KOPT-K1 (cell line): ENCODE measurements around the gene HPS4.
"Not testable (repeated sequence)": the region's sequence is repeated elsewhere in the genome, so short reads cannot be mapped to it uniquely, and the experiment has no call there.

Source experiments
- H3K27ac ChIP-seq: fragments of 200-600 bp; sonication (generic); 2 replicates; pipeline ENCODE4 v1.5.1; 2016; ENCODE audit warnings: antibody characterized with exemption, mild to moderate bottlenecking, low read depth, low read length; ENCODE audit not compliant: poor library complexity, severe bottlenecking
- H3K36me3 ChIP-seq: fragments of 200-600 bp; sonication (generic); 2 replicates; pipeline ENCODE4 v1.5.1; 2017; ENCODE audit warnings: antibody characterized with exemption, mild to moderate bottlenecking, low read length, moderate library complexity; ENCODE audit not compliant: insufficient read depth
- H3K9me3 ChIP-seq: fragments of 200-600 bp; sonication (generic); 2 replicates; pipeline ENCODE4 v1.5.1; 2017; ENCODE audit warnings: antibody characterized with exemption, low read length, mild to moderate bottlenecking; ENCODE audit not compliant: insufficient read depth, poor library complexity, severe bottlenecking

HPS4 gene

GRCh38 chr22:26446808-26447515 is 36.6 kb downstream of the HPS4 start:
- Histone ChIP-seq H3K36me3 (peaks cover 24% of the 10 kb centered on the region), H3K27ac (no peak overlapping the region), H3K9me3 (no peaks in the 10 kb centered on the region)

DNA sequence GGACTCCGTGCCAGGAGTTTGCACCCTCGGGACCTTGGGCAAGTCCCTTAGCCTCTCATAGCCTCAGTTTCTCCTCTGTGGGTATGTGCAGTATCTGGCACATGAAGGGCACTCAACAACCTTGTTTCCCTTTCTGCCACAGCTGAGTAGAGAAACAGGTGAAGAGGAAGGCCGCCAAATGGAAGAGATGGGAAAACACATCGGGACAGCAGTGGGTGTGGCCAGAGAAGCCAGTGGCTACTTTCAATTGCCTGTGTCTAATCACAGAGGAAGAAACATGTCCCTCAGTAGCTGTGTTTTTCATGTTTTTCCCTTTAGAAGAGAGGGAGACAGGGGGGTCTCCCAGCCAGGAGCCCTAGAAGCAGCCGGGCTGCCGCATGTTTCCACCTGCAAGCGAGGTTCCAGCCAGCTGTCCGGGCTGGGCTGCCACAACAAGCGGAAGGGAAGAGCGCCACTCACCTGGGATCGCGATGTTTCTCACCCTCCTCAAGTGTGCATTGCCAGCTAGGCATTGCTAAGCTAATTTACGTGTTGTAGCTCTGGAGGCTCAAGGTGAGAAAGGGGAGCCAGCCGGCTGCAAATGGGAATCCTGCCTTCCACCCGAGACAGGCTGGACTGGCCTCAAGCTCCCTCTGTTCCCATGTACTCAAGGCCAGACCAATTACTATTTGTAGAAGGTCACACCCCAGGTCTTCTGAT is 37.9 kb downstream of the HPS4 start:
- Histone ChIP-seq H3K9me3 (no peaks in the 10 kb centered on the region), H3K27ac (no peak overlapping the region), H3K36me3 (peaks cover 11% of the 10 kb centered on the region)

GRCh38 chr22:26444777-26445176 is 38.8 kb downstream of the HPS4 start:
- peaks cover 2% of the 10 kb centered on the region; the same call in 1 of the 2 replicates for H3K36me3 ChIP-seq
- no peak overlapping the region for H3K27ac ChIP-seq
- no peaks in the 10 kb centered on the region for H3K9me3 ChIP-seq

- H3K27ac ChIP-seq: no peak overlapping the region
- H3K9me3 ChIP-seq: no peaks in the 10 kb centered on the region
- no peaks in the 10 kb centered on the region for H3K36me3 ChIP-seq
These were observed 39.5 kb downstream of the HPS4 start for GRCh38 chr22:26443901-26444690.

DNA sequence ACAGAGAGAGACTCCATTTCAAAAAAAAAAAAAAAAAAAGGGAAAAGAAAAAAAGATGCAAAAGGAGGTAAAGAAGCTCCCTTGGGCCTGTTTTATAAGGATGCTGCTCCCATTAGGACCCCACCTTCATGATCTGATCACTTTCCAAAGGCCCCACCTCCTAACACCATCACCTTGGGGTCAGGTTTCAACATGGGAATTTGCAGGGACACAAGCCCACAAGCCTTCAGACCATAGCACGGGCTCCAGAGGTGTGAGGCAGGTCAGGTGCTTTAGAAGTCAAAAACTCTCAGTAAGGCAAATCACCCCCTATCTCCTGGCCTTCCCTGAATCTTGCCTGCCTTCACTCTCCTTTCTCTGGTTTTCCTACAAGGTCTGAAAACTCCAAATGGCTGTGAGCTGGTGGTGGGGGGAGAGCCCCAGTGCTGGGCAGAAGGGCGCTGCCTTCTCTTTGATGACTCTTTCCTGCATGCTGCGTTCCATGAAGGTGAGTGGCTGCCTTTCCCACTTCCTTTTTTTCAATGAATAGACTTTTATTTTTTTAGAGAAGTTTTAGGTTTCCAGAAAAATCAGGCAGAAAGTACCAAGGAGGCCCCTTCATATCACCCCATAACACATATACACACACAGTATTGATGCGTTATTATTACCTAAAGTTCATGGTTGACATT is 41.4 kb downstream of the HPS4 start:
- no peaks in the 10 kb centered on the region for H3K36me3 ChIP-seq
- H3K9me3 ChIP-seq: no peaks in the 10 kb centered on the region
- H3K27ac ChIP-seq: no peak overlapping the region

DNA sequence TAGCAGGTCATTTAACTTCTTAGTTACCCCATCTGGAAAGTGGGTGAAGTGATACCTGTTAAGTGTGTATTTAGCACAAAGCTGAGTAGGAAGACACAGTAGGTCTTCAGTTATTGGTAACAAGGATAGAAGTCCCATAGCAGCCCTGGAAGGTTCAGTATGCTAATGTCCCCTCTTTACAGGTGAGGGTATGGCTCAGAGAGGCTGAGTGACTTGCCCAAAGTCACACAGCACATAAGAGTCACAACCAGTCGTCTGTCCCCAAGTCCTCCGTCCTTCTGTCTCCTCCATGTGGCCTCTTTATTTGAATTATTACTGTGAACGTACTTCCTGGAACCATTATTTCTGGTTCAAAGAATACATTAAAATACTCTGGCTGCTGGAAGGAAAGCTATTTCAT is 44.0 kb downstream of the HPS4 start:
- no peak overlapping the region for H3K27ac ChIP-seq
- no peaks in the 10 kb centered on the region for H3K36me3 ChIP-seq
- H3K9me3 ChIP-seq: no peaks in the 10 kb centered on the region

DNA sequence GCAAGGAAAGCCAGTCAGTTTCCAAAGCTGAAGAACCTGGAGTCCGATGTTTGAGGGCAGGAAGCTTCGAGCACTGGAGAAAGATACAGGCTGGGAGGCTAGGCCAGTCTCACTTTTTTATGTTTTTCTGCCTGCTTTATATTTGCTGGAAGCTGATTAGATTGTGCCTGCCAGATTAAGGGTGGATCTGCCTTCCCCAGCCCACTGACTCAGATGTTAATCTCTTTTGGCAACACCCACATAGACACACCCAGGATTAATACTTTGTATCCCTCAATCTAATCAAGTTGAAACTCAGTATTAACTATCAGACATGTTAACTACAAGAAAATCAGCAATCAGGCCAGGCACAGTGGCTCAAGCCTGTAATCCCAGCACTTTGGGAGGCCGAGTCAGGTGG is 44.8 kb downstream of the HPS4 start:
- not testable (repeated sequence) for H3K27ac ChIP-seq, H3K9me3 ChIP-seq, H3K36me3 ChIP-seq

DNA sequence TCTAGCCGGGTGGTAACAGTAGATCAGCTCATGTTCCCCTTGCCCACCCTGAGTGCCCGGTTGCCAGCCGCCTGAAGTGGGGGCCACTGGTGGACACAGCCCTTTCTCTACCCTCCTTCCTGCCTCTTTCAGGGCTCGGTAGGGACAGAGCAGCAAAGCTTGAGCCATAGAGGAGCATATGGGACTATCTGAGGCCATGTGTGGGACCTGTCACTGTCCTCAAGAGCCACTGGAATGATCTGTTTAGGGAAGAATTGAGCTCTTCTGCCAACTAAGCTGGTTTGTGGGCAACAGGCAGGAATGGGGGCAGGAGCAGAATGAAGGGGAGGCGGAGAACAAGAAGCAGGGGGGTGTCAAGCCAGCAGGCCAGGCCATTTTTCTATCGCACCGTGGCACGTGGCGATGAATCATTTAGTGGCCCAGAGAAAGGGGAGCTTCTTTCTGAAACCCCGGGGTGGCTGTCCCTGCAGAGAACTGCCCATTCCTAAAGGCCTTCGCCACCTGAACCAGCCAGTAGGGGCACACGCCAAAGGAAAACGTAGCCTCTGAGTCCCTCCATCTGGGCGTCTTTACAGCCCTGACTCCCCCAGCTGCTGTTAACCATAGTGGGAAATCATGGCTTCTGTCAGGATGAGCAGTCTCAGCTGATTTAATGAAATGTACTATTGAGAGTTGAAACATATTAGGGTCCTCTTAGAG is 45.7 kb downstream of the HPS4 start:
- H3K27ac ChIP-seq: no peak overlapping the region
- no peaks in the 10 kb centered on the region for H3K9me3 ChIP-seq
- H3K36me3 ChIP-seq: peaks cover 3% of the 10 kb centered on the region; the same call in 1 of the 2 replicates

DNA sequence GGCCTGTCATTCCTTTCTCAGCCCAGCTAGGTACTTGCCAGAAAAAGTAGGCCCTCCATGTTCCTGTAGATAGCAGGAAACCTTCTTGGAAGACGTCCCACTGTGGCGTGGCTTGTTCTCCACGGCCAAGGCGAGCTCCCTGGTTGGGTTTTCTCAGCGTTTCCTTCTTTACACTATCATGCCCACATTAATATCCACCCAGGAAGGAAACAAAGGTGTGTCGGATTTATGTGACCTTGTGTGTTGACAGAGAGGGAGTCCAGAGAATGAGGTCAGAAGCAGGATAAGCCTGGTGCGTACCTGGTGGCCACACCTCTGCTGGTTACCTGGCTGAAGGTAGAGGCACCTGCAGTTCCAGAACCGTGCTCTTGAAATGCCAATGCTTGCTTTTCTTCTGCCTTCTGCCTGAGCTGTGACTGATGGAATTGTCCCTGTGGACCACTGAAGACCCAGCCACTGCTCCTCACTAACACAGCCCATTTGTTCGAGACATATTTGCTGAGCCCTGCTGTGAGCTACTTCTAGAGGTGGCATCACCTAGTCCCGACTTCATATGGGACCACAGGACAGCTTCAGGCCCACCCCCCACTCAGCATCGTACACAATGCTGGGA is 46.6 kb downstream of the HPS4 start:
- H3K36me3 ChIP-seq: peaks cover 3% of the 10 kb centered on the region; the same call in 1 of the 2 replicates
- no peak overlapping the region for H3K27ac ChIP-seq
- H3K9me3 ChIP-seq: no peaks in the 10 kb centered on the region

GRCh38 chr22:26435327-26436093 is 48.1 kb downstream of the HPS4 start:
- no peak overlapping the region for H3K27ac ChIP-seq
- peaks cover 3% of the 10 kb centered on the region; the same call in 1 of the 2 replicates for H3K36me3 ChIP-seq
- H3K9me3 ChIP-seq: no peaks in the 10 kb centered on the region

- no peaks in the 10 kb centered on the region for H3K9me3 ChIP-seq
- H3K27ac ChIP-seq: no peak overlapping the region
- H3K36me3 ChIP-seq: peaks cover 3% of the 10 kb centered on the region; the same call in 1 of the 2 replicates
These were observed 49.8 kb downstream of the HPS4 start for GRCh38 chr22:26433805-26434204.

GRCh38 chr22:26432619-26433311 is 50.8 kb downstream of the HPS4 start:
- Histone ChIP-seq H3K27ac (no peak overlapping the region), H3K36me3 (peaks cover 3% of the 10 kb centered on the region; the same call in 1 of the 2 replicates)

More at GRCh38 chr22:26432619-26433311, 50.8 kb downstream of the HPS4 start:
- H3K9me3 ChIP-seq: no peaks in the 10 kb centered on the region
